GM18907 (cell line): ENCODE measurements around the gene DAB2IP.
"Not testable (repeated sequence)": the region's sequence is repeated elsewhere in the genome, so short reads cannot be mapped to it uniquely, and the experiment has no call there.

Experiments
- ATAC-seq: cut with Tn5 transposase; IDR thresholded peaks from one replicate; pipeline ENCODE4 v1.9.1; 2021; ENCODE audit warnings: mild to moderate bottlenecking, moderate library complexity; ENCODE audit not compliant: unreplicated experiment

The DAB2IP gene

GRCh38 chr9:121741228-121741918 is 89.9 kb downstream of the DAB2IP start:
- no peak for ATAC-seq

- not testable (repeated sequence) for ATAC-seq
These were observed 90.5 kb downstream of the DAB2IP start for GRCh38 chr9:121741919-121742283.

GRCh38 chr9:121742923-121743322 is 91.5 kb downstream of the DAB2IP start:
- no peak for ATAC-seq

- no peak for ATAC-seq
These were observed 92.1 kb downstream of the DAB2IP start for GRCh38 chr9:121743441-121744001.

- ATAC-seq: no peak
These were observed 92.7 kb downstream of the DAB2IP start for GRCh38 chr9:121744002-121744686.

GRCh38 chr9:121744687-121745395 is 93.4 kb downstream of the DAB2IP start:
- ATAC-seq: no peak

- ATAC-seq: no peak
These were observed 93.9 kb downstream of the DAB2IP start for GRCh38 chr9:121745396-121745695.

GRCh38 chr9:121746411-121746810 is 95.0 kb downstream of the DAB2IP start:
- no peak for ATAC-seq

- ATAC-seq: no peak
These were observed 95.4 kb downstream of the DAB2IP start for GRCh38 chr9:121746866-121747265.

GRCh38 chr9:121748074-121748473 is 96.6 kb downstream of the DAB2IP start:
- ATAC-seq: no peak

- no peak for ATAC-seq
These were observed 97.4 kb downstream of the DAB2IP start for GRCh38 chr9:121748727-121749423.

- ATAC-seq: no peak
These were observed 98.2 kb downstream of the DAB2IP start for GRCh38 chr9:121749614-121750013.

- ATAC-seq: no peak
These were observed 98.9 kb downstream of the DAB2IP start for GRCh38 chr9:121750259-121750714.

GRCh38 chr9:121750715-121751623 is 99.5 kb downstream of the DAB2IP start:
- ATAC-seq: no peak

- ATAC-seq: no peak
These were observed 100.4 kb downstream of the DAB2IP start for GRCh38 chr9:121751686-121752445.

GRCh38 chr9:121752929-121753328 is 101.5 kb downstream of the DAB2IP start:
- no peak for ATAC-seq

- ATAC-seq: no peak
These were observed 102.6 kb downstream of the DAB2IP start for GRCh38 chr9:121753802-121754654.

GRCh38 chr9:121754655-121755436 is 103.4 kb downstream of the DAB2IP start:
- ATAC-seq: no peak
